ENCODE data around the gene MGAT5B.
"Not testable (repeated sequence)": the region's sequence is repeated elsewhere in the genome, so short reads cannot be mapped to it uniquely, and the experiment has no call there.

Gene MGAT5B

GRCh38 chr17:76849160-76849559, 19.0 kb upstream of the MGAT5B start:
- DNase-seq: not testable (repeated sequence)

- DNase-seq: no peak
Measured at GRCh38 chr17:76852843-76853242, 15.4 kb upstream of the MGAT5B start.

GRCh38 chr17:76855105-76855504, 13.1 kb upstream of the MGAT5B start:
- no peak for DNase-seq

- DNase-seq: no peak
Measured at GRCh38 chr17:76862079-76862478, 6.1 kb upstream of the MGAT5B start.

- no peak for DNase-seq
Measured at GRCh38 chr17:76862494-76862893, 5.7 kb upstream of the MGAT5B start.

- no peak for DNase-seq
Measured at GRCh38 chr17:76864024-76864423, 4.2 kb upstream of the MGAT5B start.

- no peak for DNase-seq
Measured at GRCh38 chr17:76865174-76865573, 3.0 kb upstream of the MGAT5B start.

GRCh38 chr17:76866203-76866602, 2.0 kb upstream of the MGAT5B start:
- DNase-seq: no peak

GRCh38 chr17:76866774-76867577, 1.2 kb upstream of the MGAT5B start:
- DNase-seq: no peak

GRCh38 chr17:76867578-76868175, 527 bp upstream of the MGAT5B start:
- no peak for DNase-seq

- DNase-seq: no peak
Measured at GRCh38 chr17:76868669-76869495, 678 bp downstream of the MGAT5B start.

GRCh38 chr17:76869496-76870376, 1.5 kb downstream of the MGAT5B start:
- no peak for DNase-seq

- DNase-seq: no peak
Measured at GRCh38 chr17:76870377-76870714, 2.1 kb downstream of the MGAT5B start.

GRCh38 chr17:76871668-76872067, 3.5 kb downstream of the MGAT5B start:
- DNase-seq: no peak

- no peak for DNase-seq
Measured at GRCh38 chr17:76872221-76872873, 4.1 kb downstream of the MGAT5B start.

- no peak for DNase-seq
Measured at GRCh38 chr17:76872874-76873221, 4.6 kb downstream of the MGAT5B start.

- no peak for DNase-seq
Measured at GRCh38 chr17:76873856-76874255, 5.7 kb downstream of the MGAT5B start.

GRCh38 chr17:76877437-76877836, 9.2 kb downstream of the MGAT5B start:
- no peak for DNase-seq

GRCh38 chr17:76878568-76878967, 10.4 kb downstream of the MGAT5B start:
- no peak for DNase-seq

- DNase-seq: no peak
Measured at GRCh38 chr17:76879254-76879653, 11.1 kb downstream of the MGAT5B start.

GRCh38 chr17:76879691-76880090, 11.5 kb downstream of the MGAT5B start:
- DNase-seq: no peak

- DNase-seq: no peak
Measured at GRCh38 chr17:76880268-76880667, 12.1 kb downstream of the MGAT5B start.

Data from NCI-H2029 treated with DMSO at 0.1 percent for 48 hours (cell line).